GM18499 (cell line): Measurements from ENCODE around the gene STOX1.
"Not testable (repeated sequence)": the region's sequence is repeated elsewhere in the genome, so short reads cannot be mapped to it uniquely, and the experiment has no call there.

Experiments used
- ATAC-seq: cut with Tn5 transposase; IDR thresholded peaks from one replicate; pipeline ENCODE4 v1.9.1; 2021; ENCODE audit warnings: moderate number of reproducible peaks; ENCODE audit not compliant: insufficient read depth, unreplicated experiment

Gene STOX1

GRCh38 chr10:68828833-68829232 lies 1.5 kb downstream of the STOX1 start:
- no peak for ATAC-seq

GRCh38 chr10:68829521-68829920 lies 2.2 kb downstream of the STOX1 start:
- ATAC-seq, result no peak

GRCh38 chr10:68829952-68830351 lies 2.6 kb downstream of the STOX1 start:
- no peak for ATAC-seq

GRCh38 chr10:68831961-68832455 lies 4.7 kb downstream of the STOX1 start:
- no peak for ATAC-seq

DNA sequence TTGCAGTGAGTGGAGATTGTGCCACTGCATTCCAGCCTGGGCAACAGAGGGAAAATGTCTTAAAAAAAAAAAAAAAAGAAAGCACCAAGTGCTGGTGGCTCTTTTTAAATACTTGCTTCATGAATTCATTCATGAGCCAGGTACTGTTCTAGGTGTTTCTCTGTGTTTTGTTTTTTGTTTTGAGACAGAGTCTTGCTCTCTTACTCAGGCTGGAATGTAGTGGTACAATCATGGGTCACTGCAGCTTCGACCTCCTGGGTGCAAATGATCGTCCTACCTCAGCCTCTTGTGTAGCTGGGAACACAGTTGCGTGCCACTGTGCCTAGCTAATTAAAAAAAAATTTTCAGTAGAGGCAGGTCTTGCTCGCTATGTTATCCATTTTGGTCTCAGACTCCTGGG lies 5.3 kb downstream of the STOX1 start:
- ATAC-seq, result no peak

DNA sequence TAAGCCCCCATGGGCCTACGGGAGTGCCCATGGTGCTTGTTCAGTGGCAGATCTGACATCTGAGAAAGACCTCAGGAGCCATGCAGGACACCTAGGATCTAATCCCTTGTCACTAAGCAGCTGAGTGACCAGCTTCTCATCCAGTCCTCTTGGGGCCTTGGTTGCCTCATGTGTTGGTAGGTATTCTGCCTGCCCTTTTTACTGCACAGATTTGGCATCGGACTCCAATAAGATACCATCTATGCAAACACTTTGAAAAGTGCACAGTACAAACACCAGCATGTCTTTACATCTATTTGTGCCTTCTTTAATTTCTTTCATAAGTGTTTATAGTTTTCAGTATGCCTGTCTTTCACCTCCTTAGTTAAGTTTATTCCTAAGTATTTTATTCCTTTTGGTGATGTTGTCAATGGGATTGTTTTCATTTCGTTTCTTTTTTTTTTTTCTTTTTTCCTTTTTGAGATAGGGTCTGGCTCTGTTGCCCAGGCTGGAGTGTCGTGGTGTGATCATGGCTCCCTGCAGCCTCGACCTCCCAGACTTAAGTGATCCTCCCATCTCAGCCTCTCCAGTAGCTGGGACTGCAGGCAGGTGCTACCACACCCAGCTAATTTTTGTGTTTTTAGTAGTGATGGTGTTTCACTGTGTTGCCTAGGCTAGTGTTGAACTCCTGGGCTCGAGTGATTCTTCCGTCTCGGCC lies 10.4 kb downstream of the STOX1 start:
- no peak for ATAC-seq

- ATAC-seq, result not testable (repeated sequence)
These were observed 13.3 kb downstream of the STOX1 start for GRCh38 chr10:68840650-68841049.

DNA sequence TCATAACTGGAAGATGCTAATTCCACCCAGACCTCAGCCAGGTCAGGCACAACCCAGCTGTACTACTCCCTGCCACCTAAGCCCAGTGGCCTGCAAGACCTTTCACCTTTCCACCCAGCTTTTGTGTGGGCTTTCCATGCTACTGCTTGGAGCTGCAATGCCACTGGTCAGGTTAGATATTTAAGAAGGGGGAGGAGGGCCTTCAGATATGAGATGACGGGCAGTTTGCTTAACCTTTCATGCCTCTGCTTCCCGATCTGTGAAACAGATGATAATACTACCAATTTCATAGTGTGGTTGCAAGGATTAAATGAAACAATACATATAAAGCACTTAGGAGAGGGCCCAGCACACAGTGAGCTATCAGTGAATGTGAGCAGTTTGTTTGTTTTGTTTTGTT lies 20.9 kb downstream of the STOX1 start:
- no peak for ATAC-seq

DNA sequence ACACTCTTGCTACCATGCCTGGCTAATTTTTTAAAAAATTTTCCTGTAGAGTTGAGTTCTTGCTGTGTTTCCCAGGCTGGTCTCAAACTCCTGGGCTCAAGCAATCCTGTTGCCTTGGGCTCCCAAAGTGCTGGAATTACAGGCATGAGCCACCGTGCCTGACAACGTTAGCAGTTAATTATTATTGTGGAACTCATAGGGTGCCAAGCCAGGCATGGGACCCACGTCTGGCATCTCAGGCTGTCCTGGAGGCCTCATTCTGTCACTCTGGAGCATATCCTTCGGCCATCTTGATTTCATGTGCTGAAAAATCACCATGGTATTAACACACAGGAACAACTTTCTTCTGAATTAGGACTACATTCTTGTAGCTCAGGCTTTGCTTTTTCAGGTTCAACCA lies 21.5 kb downstream of the STOX1 start:
- no peak for ATAC-seq

DNA sequence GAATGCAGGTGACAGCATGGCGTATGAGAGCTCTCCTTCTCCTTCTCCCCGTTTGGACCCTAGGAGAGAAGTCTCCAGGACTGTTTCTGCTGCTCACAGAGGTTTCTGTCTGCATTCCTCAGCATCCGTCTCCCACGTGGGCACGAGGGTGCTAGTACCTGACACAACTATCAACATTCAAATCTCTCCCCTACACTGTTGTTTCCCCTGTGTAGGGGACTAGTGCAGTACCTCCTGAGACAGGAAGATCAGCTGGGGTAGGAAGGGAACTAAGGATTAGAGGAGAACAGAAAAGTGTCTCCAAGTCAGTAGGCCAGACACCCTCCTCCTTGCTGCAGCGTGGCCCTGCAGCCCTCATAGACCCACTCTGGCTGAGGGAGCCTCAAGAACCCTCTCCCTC lies 29.0 kb downstream of the STOX1 start:
- ATAC-seq, result no peak

GRCh38 chr10:68857005-68857404 lies 29.7 kb downstream of the STOX1 start:
- no peak for ATAC-seq

DNA sequence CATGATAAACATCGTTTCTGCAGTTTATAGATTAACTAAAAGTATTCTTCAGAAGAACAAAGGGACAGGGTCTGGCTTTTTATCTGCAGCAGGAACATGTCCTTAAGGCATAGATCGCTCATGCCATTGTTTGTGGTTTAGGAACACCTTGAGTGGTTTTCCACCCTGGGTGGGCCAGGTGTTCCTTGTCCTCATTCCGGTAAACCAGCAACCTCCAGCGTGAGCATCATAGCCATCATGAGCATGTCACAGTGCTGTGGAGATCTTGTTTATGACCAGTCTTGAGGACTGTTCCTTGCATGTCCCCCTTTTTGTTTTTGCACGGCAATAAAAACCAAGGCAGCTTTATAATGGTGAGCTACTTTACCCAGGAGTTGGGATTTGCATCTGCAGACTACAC lies 33.9 kb downstream of the STOX1 start:
- ATAC-seq, result no peak

DNA sequence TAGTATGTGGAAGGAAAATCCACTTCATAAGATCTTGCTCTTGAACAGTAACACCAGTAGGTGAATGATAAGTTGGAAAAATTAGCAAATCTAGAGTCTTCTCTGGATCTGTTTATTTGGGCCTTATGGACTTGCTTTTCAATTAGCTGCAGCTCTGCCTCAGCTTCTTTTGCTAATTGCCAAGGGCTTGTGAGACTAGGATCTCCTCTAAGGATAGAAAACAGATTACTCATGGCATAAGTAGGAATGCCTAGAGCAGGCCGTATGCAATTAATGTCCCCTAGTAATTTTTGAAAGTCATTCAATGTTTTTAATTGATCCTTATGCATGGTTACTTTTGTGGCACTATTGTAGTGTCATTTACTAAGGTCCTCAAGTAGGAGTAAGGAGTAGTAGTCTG lies 37.3 kb downstream of the STOX1 start:
- ATAC-seq, result no peak

GRCh38 chr10:68868173-68868572 lies 40.8 kb downstream of the STOX1 start:
- not testable (repeated sequence) for ATAC-seq

- ATAC-seq, result no peak
These were observed 42.3 kb downstream of the STOX1 start for GRCh38 chr10:68869623-68870022.

DNA sequence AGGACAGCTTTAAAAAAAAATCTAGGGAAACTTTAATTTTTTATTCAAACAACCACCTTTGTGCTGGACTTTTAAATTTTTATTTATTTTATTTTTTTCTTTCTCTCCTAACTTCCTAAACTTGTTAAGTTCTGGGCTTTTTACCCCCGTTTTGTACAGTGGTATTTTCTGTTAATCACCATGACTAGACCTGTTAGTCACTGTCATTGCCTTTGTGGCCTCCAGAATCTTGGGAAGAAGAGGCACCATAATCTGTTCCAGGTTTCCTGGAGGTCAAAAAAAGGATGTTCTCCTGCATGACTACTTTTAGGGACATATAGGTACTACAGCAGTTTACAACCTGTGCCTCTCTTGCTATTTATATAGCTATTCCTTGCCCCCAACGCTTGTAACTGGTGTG lies 42.7 kb downstream of the STOX1 start:
- no peak for ATAC-seq

DNA sequence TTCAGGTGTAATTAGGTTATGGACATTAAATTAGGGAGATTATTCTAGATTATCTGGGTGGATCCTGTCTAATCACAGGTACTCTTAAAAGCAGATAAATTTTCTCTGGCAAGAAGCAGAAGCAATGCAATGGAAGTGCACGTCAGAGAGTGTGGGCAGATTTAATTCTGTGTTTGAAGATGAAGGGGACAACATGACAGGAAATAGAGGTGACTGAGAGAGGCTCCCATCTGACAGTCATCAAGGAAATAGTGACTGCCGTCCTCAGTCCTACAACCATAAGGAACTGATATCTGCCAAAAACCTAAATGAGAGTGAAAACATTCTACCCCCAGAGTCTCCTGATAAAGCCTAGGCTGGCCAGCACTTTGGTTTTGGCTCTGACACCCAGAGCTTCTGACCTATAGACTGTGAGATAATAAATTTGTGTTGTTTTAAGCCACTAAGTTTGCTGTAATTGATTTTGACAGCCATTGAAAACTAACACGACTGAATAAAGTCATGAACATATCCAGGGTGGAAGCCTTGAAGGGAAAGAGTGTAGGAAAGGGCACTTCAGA lies 43.3 kb downstream of the STOX1 start:
- no peak for ATAC-seq

DNA sequence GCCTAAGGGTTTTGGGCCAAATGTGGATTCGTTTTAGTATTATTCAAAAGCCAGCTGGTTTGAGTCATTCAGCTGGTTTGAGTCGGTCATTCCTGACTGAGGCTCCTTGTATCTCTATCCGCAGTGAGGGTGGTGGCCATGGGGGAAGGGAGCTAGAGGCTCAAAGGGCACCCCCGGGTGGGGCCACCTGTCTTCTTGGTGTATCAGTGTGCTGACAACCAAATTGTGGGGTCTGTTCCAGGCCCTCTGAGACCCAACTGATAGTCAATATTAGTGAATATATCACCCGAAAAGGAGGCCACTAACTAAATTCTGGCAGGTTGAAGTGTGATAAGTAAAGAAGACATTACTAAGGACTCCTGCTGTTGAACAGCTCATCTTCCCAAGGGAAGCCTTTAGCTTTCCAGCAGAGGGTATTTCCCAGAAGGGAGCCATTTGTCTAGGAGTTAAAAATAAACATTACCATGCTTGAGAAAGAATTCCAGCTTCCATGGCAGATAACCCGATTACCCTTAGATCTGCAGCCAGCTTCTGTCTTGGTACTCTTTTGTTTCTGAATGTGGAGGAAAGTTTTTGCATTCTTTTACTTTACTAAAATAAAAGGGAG lies 43.9 kb downstream of the STOX1 start:
- ATAC-seq, result no peak

- ATAC-seq, result no peak
These were observed 44.5 kb downstream of the STOX1 start for GRCh38 chr10:68871731-68872342.

- no peak for ATAC-seq
These were observed 49.2 kb downstream of the STOX1 start for GRCh38 chr10:68876246-68877138.
